ENCODE data around the gene SIAE.

SIAE gene, protein sequence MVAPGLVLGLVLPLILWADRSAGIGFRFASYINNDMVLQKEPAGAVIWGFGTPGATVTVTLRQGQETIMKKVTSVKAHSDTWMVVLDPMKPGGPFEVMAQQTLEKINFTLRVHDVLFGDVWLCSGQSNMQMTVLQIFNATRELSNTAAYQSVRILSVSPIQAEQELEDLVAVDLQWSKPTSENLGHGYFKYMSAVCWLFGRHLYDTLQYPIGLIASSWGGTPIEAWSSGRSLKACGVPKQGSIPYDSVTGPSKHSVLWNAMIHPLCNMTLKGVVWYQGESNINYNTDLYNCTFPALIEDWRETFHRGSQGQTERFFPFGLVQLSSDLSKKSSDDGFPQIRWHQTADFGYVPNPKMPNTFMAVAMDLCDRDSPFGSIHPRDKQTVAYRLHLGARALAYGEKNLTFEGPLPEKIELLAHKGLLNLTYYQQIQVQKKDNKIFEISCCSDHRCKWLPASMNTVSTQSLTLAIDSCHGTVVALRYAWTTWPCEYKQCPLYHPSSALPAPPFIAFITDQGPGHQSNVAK

DNA sequence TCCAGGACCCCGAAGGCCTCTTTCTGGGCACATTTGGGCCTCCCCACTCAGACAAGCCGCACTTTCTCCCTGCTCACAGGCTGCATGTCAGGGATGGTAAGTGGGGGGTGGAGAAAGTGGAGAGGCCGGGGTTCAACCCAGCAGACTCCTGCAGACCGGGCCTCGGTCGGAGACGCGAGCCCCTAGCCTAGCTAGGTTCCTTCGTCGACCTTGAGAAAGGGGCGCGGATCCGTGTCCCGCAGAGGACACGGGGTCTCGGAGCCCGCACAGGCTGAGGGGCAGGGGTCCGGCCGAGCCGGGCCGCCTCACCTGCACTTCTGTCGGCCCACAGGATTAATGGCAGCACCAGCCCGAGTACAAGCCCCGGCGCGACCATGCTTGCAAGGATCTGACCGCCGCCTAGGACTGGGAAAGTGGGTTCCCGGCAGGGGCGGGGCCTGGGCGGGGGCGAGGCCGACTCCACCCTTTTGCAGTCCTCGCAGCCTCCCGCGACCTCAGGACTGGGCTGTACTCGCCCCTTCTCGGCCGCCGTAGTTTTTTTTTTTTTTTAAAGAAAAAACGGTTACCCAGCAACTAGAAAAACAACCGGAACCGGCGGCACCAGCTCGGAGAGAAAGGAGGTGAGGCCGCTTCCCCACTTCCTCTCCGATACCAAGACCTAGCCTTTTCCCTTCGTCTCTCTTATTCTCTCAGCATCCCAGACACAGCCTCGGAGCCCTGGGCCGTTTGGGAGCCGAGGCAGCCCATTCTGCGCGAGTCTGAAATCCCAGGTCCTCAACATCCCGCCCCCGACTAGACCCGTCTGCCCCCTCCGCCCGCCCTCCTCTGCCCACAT, at the start of gene SIAE, which contains the start of gene SPA17:
Gene SIAE (minus strand): TSS at position 407 of the 835 bp plus-strand sequence. CDS start 31 bp downstream, at position 376.
Gene SPA17 (plus strand): TSS at position 572 of the 835 bp plus-strand sequence. CDS start 1,361 bp downstream, outside the sequence.
- DNase-seq (ENCODE audit: low read depth in 1 of 2, low spot score in 1 of 2) = peak; percentile 96 to 100
- in situ Hi-C loops (cut with HindIII; ENCODE audit: low pct_unique_long_range_greater_than_20kb, low sequenced_read_pairs) = no loop called here
- no peak for TF ChIP-seq JUND (IDR thresholded peaks at IDR 0.05; ENCODE audit: low read depth)

DNA sequence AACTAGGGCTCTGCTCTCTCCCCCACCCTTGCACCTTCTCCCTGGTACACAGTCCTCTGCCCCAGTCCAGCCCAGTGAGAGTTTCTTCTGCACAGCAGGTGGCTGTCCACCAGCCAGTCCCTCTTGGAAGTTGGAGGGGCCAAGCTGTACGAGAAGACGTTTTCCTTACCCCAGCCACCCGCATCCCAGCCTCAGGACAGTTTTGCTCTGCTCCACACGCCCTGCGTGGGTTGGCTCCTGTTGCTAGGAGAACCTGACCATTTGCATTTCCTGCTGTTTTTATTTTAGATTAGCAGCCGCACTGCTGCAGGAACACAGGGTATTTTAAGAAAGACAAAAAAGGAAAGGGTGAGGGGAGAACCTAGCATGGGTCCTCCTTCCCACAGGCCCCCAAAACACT, 48.6 kb upstream of the SIAE start:
- DNase-seq (ENCODE audit: low read depth in 1 of 2, low spot score in 1 of 2) = no peak
- in situ Hi-C loops (cut with HindIII; ENCODE audit: low pct_unique_long_range_greater_than_20kb, low sequenced_read_pairs) = no loop called here
- no peak for TF ChIP-seq JUND (IDR thresholded peaks at IDR 0.05; ENCODE audit: low read depth)

DNA sequence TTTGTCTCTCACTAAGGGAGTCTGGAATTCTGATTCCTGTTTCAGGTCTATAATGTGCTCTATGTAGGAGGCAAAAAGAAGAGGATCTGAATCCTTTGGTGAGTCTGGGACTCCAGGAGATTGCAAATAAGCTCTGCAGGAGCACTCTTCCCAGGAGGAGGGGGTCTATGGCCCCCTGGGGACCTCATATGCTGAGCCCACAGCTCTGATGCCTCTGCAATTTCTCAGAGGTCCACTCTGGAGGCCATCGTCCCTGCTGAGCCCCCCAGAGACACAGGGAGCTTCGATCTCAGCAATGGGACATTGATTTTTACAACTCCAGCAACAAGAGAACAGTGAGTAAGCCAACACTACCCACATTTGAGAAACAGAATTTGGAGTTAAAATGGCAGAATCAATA, 46.0 kb upstream of the SIAE start:
- no peak for DNase-seq (ENCODE audit: low read depth in 1 of 2, low spot score in 1 of 2)
- no peak for TF ChIP-seq JUND (IDR thresholded peaks at IDR 0.05; ENCODE audit: low read depth)
- in situ Hi-C loops (cut with HindIII; ENCODE audit: low pct_unique_long_range_greater_than_20kb, low sequenced_read_pairs) = no loop called here

DNA sequence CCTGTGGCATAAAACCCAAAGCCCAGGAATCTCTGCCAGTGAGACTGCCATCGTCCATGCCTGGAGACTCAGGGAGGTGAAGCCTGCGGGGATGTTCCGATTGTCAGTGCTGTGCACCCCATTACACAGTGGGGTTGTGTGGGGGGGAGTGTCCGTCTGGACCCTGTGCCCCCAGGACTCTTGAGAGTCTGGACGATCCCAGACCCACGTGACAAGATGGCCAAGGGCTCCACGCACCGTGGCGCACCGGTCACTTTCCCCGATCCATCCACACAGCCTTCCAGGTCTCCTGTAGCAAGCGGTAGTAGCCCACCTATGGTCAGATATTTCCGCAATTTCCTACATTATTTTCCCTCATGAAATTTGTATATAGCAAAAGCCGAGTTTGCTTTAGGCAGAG, 45.3 kb upstream of the SIAE start:
- TF ChIP-seq JUND (IDR thresholded peaks at IDR 0.05; ENCODE audit: low read depth) = no peak
- in situ Hi-C loops (cut with HindIII; ENCODE audit: low pct_unique_long_range_greater_than_20kb, low sequenced_read_pairs) = no loop called here
- DNase-seq (ENCODE audit: low read depth in 1 of 2, low spot score in 1 of 2) = no peak

DNA sequence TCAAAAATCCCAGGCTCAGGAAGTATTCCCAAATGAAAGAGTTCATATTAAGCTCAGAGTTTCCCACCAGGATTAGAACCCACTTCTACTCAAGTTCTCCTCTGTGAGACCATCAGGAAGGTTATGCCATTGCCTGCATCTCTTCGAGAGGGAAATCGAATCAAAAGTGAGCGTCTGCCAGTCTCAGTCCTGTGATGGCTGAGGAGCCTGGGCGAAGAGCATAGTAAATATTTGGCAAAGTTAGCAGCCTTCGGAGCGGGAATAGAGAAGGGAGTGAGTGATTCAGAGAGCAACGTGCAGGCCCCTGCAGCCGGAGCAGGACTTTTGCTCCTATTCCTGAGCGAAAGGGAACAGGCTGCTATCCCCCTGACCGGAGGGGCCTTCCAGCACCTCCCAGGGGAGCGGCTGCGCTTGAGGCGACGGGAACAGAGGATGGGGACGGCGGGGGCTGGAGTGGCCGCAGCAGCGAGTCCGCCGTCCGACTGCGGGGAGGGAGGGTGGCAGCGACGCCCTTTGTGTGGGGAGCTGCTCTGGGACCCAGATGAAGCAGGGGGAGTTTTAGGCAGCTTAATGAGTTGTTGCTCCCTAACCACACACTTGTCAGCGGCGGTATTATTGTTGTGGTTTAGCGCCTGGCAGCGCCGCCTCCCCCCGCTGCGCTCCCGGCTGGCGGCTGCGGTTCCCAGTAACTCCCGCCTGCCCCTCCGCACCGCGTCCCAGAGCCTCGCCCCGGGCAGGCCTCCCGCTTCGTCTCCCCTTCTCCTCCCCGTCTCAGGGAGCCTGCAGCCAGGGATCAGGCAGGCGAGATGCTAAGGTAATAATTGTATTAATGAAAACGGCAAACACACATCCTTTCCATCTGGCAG, 44.5 kb upstream of the SIAE start:
- in situ Hi-C loops (cut with HindIII; ENCODE audit: low pct_unique_long_range_greater_than_20kb, low sequenced_read_pairs) = no loop called here
- no peak for TF ChIP-seq JUND (IDR thresholded peaks at IDR 0.05; ENCODE audit: low read depth)
- peak; percentile 38 to 66 for DNase-seq (ENCODE audit: low read depth in 1 of 2, low spot score in 1 of 2)

DNA sequence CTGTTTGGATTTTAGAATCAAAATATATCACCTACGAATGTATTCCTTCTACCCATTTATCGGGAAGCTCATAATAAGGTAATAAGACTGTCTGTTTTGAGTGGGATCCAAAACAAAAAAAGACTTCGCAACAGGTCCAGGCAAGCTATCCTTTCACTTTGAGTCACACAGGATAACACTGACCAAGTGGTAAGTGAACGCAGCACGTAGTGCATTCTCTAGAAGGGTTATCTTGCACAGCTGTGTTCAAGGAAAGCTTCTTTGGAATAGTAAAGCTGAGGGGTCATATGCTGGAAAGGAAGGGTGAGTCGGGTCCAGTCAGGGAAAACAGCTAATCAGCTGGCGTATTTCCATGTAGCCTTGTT, 43.9 kb upstream of the SIAE start:
- in situ Hi-C loops (cut with HindIII; ENCODE audit: low pct_unique_long_range_greater_than_20kb, low sequenced_read_pairs) = no loop called here
- no peak for DNase-seq (ENCODE audit: low read depth in 1 of 2, low spot score in 1 of 2)
- TF ChIP-seq JUND (IDR thresholded peaks at IDR 0.05; ENCODE audit: low read depth) = no peak

DNA sequence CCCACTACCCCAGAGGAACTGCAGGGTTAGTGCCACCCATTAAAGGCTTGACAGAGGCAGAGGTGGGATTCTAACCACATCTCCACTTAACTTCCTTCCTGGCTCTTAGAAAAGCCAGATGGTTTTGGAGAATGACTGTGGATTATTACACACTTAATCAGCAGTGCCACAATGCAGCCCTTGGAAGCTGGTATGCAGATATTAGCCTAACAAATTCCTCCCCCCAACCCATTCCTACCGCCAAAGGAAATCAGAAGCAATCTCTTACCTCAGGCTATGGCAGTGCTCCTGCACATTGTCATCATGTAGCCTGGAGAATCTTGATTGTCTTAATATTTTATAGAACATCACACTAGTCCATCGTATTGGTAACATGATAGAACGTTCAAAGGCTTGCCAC, 43.1 kb upstream of the SIAE start:
- in situ Hi-C loops (cut with HindIII; ENCODE audit: low pct_unique_long_range_greater_than_20kb, low sequenced_read_pairs) = no loop called here
- TF ChIP-seq JUND (IDR thresholded peaks at IDR 0.05; ENCODE audit: low read depth) = no peak
- DNase-seq (ENCODE audit: low read depth in 1 of 2, low spot score in 1 of 2) = no peak

DNA sequence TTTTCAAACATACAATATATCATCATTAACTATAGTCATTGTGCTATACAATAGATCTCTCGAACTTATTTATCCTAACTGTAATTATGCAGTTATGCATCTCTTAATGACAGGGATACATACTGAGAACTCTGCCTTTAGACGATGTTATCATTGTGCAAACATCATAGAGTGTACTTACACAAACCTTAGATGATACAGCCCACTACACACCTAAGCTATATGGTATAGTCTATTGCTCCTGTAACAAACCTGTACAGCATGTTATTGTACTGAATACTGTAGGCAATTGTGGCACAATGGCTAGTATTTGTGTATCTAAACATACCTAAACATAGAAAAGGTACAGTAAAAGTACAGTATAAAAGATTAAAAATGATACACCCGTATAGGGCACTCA, 38.9 kb upstream of the SIAE start:
- DNase-seq (ENCODE audit: low read depth in 1 of 2, low spot score in 1 of 2) = peak in 1 of 2 experiments; percentile 38
- TF ChIP-seq JUND (IDR thresholded peaks at IDR 0.05; ENCODE audit: low read depth) = no peak
- in situ Hi-C loops (cut with HindIII; ENCODE audit: low pct_unique_long_range_greater_than_20kb, low sequenced_read_pairs) = no loop called here

DNA sequence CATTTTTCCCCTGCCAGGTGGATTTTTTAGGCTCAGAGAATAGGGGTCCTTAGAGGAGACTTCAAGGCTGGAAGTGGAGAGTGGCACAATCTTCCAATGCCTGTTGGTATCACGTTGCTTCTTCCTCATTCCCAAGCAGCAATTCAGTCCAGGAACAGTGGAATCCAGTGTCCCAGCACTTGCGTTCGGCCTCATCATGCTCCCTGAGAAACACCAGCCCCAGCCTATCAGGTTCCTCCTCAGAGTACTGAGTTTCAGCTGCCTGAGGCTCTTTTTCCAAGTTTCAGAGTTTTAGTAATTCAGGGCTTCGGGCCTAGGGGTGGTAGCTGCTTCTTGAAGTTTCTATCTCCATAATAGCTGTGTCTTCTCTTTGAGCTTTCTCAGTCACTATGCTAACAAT, 34.3 kb upstream of the SIAE start:
- in situ Hi-C loops (cut with HindIII; ENCODE audit: low pct_unique_long_range_greater_than_20kb, low sequenced_read_pairs) = no loop called here
- no peak for TF ChIP-seq JUND (IDR thresholded peaks at IDR 0.05; ENCODE audit: low read depth)
- peak in 1 of 2 experiments; percentile 23 for DNase-seq (ENCODE audit: low read depth in 1 of 2, low spot score in 1 of 2)

DNA sequence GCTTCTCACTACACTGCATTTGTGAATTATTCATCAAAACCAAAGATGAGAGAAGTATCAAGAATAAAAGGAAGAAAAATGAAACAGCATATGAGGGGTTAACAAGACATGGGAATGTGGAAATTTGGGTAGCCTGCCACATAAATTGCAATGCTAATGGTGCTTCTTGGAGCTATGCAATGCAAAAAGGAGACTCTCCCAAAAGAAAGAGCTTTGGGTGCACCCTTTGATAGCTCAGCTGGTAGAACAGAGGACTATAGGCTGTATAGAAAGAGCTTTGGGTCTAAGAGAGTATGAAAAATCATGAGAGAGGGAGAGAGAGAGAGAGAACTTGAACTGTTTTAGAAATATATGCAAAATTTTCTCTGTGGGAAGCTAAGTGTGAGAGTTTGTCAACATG, 26.5 kb upstream of the SIAE start:
- no peak for TF ChIP-seq JUND (IDR thresholded peaks at IDR 0.05; ENCODE audit: low read depth)
- in situ Hi-C loops (cut with HindIII; ENCODE audit: low pct_unique_long_range_greater_than_20kb, low sequenced_read_pairs) = no loop called here
- no peak for DNase-seq (ENCODE audit: low read depth in 1 of 2, low spot score in 1 of 2)

DNA sequence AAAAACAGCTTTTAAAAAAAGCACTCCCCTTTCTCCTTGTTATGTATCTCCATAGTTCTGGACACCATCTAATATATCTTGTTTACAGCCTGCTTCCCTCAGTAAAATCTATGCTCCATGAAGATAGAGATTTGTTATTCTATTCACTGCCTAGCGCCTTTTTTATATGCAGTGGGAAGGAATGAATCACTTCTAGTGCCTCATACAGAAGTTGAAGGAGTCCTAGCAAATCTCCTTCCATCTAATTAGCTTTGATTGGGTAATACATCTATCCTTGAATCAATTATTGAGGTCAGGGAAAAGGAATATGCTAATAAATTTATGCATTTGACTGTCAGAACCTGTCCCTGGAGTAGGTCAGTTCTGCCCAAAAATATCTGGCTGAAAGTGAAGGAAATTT, 26.0 kb upstream of the SIAE start:
- TF ChIP-seq JUND (IDR thresholded peaks at IDR 0.05; ENCODE audit: low read depth) = no peak
- in situ Hi-C loops (cut with HindIII; ENCODE audit: low pct_unique_long_range_greater_than_20kb, low sequenced_read_pairs) = no loop called here

DNA sequence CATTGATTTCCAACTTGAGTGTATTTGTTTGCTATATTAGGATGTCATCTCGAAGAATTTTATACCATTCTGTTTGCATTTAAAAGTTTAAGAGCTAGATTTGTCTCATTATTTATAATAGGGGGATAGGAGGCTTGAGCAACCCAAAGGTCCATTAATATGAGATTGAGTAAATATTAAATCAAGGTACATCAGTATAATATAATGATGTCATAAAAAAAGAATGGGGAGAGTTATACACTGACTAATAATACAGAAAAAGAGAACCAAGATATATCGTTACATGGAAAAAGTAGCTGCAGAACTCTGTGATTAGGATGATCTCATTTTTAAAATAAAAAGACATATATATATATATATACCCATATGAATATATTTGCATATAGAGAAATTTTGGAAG, 19.6 kb upstream of the SIAE start:
- in situ Hi-C loops (cut with HindIII; ENCODE audit: low pct_unique_long_range_greater_than_20kb, low sequenced_read_pairs) = no loop called here

More for the DNA sequence above, 26.0 kb upstream of the SIAE start:
- DNase-seq (ENCODE audit: low read depth in 1 of 2, low spot score in 1 of 2) = no peak

More for the DNA sequence above, 19.6 kb upstream of the SIAE start:
- no peak for TF ChIP-seq JUND (IDR thresholded peaks at IDR 0.05; ENCODE audit: low read depth)
- DNase-seq (ENCODE audit: low read depth in 1 of 2, low spot score in 1 of 2) = no peak
